Iris pigment epithelial cell (primary cell): ENCODE measurements around the gene STAB1.

Source experiments
- DNase-seq: peaks from one replicate; pipeline ENCODE4 v3.0.0-alpha.2; 2011; ENCODE audit warnings: low read depth

The STAB1 gene

DNA sequence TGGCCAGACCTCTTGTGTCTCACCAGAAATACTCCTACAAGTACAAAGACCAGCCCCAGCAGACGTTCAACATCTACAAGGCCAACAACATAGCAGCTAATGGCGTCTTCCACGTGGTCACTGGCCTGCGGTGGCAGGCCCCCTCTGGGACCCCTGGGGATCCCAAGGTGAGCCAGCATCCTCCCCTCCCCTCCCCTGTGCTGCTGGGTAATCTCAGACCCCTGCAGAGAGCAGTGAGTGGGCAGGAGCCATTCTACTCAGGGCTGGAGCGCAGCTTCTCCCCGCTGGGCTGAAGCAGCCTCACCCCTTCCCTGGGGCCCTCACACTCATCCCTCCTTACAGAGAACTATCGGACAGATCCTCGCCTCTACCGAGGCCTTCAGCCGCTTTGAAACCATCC lies 9.8 kb downstream of the STAB1 start:
- no peak for DNase-seq

DNA sequence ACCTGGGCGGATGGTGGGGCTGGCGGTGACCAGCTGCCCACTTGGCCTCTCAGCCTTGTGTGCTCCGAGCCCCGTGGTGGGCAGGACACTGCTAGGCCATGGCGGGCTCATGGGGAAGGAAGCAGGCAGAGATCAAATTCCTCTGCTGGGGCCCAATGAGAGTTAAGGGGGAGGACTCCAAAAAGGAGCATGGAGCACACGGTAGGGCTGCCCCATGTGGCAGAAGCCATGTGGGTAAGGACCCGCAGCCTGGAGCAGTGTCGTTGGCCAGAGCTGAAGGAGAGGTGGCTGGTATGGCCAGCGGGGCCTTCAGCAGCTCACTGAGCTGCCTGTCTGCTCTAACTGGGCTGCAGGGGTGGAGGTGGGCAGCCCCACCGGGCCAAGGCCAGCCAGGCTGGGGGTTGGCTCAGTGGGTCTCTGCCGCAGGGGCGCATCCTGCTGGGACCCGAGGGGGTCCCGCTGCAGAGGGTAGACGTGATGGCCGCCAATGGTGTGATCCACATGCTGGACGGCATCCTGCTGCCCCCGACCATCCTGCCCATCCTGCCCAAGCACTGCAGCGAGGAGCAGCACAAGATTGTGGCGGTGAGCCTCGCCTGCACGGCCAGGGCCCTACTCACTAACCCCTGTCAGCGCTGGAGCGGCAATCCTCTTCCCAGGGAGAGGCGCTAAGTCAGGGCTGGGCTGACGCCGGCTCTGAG lies 11.3 kb downstream of the STAB1 start:
- DNase-seq = no peak

- peak; percentile 84 for DNase-seq
Measured at GRCh38 chr3:52507359-52507758, 12.2 kb downstream of the STAB1 start.

DNA sequence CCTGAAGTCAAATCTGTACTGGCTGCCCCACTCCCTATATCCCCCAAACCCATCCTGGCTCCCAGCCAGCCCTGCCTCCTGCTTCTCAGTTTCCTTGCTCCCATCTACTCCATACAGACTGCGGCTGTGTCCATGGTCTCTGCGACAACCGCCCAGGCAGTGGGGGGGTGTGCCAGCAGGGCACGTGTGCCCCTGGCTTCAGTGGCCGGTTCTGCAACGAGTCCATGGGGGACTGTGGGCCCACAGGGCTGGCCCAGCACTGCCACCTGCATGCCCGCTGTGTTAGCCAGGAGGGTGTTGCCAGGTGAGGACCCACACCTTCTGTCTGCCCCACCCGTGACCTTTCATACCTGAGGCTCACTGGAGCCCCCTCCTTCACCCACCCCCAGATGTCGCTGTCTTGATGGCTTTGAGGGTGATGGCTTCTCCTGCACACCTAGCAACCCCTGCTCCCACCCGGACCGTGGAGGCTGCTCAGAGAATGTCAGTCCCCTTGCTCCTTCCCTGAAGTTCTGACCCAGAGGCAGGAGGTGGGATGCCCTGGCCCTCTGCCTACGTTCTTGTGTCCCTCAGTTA lies 14.7 kb downstream of the STAB1 start:
- DNase-seq = no peak

DNA sequence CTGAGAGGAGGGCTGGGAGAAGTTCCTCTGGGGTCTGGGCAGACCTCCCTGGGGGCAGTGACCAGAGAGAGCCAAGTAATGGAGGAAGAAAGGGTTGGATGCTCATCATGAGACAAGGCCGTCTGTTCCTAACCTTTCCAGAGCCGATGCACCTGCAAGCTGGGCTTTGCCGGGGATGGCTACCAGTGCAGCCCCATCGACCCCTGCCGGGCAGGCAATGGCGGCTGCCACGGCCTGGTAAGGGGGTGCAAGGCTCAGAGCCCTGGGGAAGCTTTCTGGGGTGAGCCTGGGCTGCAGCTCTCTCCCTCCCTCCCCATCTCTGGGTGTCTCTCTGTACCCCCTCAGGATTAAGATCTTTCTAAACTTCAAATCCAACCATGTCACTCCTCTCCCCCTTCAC lies 16.4 kb downstream of the STAB1 start:
- DNase-seq = no peak

- no peak for DNase-seq
Measured at GRCh38 chr3:52512105-52512504, 17.0 kb downstream of the STAB1 start.

GRCh38 chr3:52512727-52513126 lies 17.6 kb downstream of the STAB1 start:
- DNase-seq = no peak

- DNase-seq = no peak
Measured at GRCh38 chr3:52513281-52513680, 18.1 kb downstream of the STAB1 start.

- no peak for DNase-seq
Measured at GRCh38 chr3:52514576-52514975, 19.4 kb downstream of the STAB1 start.

DNA sequence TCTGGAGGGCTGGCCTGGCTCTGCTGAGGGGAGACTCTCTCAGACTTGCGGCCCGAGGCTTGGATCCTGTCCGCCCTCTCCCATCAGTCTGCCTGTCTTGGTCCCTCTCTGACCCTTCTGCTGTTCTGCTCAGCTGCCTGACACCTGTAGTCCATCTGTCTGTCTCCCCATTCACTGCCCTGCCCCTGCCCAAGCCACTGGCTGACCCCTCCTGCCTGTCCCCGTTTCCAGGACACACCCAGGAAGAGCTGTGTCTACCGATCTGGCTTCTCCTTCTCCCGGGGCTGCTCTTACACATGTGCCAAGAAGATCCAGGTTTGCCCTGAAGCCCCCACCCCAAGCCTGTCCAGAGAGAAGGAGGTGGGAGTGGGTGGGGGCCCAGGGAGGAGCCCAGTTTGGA lies 20.1 kb downstream of the STAB1 start:
- DNase-seq = no peak

DNA sequence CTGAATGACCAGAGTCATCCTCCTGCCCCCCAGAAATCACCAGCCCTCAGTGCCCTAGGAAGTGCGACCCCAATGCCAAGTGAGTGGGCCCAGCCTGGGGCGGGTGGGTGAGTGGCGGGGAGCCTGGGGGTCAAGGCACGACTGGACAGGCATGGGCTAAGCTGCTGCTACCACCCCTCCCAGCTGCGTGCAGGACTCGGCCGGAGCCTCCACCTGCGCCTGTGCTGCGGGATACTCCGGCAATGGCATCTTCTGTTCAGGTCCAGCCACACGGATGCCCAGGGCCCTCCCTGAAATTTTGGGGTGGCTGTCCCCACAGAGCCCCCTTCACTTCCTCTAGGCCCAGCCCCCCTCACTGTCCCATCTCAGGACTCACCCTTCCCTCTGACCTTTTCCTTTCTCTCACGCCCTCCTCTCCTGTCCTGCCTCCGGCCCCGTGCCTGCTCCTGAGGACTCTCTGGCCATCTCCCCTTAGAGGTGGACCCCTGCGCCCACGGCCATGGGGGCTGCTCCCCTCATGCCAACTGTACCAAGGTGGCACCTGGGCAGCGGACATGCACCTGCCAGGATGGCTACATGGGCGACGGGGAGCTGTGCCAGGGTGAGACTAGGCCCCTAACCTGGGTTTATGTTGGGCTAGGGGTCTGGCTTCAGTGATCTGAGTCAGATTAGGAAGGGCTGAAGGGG lies 21.5 kb downstream of the STAB1 start:
- no peak for DNase-seq

DNA sequence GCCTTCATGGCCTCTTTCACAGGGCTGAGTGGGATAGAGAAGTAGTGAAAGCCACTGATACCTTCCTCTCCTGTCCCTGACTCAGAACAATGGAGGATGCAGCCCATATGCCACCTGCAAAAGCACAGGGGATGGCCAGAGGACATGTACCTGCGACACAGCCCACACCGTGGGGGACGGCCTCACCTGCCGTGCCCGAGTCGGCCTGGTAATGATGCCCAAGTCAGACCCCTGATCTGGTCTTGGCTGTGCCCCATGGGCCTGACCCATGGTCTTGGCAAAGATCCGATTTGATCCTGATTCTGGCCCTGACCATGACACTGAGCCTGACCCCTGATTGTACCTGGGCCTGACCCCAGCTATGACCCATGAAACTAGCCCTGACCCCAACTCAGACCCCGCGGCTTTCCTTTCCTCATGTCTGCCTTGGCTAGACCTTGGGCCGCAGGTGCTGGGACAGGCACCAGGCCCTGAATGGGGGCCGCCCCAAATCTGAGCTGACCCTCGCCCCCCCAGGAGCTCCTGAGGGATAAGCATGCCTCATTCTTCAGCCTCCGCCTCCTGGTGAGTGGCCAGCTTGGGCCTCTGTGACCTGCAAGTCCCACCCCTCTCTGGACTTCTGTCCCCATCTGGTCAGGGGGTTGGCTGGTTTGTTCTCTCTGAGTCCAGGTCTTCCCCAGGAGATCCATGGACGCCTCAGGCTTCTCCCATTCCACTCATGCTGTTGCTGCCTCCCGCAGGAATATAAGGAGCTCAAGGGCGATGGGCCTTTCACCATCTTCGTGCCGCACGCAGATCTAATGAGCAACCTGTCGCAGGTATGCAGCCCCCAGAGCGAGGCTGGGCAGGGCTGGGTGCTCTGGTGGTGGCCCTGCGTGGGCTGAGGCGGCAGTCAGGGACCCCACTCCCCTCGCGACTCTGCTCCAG lies 22.9 kb downstream of the STAB1 start:
- DNase-seq = no peak

GRCh38 chr3:52518723-52519444 lies 23.7 kb downstream of the STAB1 start:
- no peak for DNase-seq

- DNase-seq = no peak
Measured at GRCh38 chr3:52519445-52520140, 24.5 kb downstream of the STAB1 start.

GRCh38 chr3:52520141-52520667 lies 25.1 kb downstream of the STAB1 start:
- no peak for DNase-seq

- no peak for DNase-seq
Measured at GRCh38 chr3:52520716-52521487, 25.8 kb downstream of the STAB1 start.

- DNase-seq = no peak
Measured at GRCh38 chr3:52521488-52521824, 26.3 kb downstream of the STAB1 start.

GRCh38 chr3:52521881-52522650 lies 26.9 kb downstream of the STAB1 start:
- DNase-seq = no peak

GRCh38 chr3:52522651-52523251 lies 27.6 kb downstream of the STAB1 start:
- DNase-seq = no peak
